Activated naive CD4-positive, alpha-beta T cell treated with anti-CD3 and anti-CD28 coated beads, Interleukin-2, amount 10 ng/mL, durations not matched to agents 7 days and 5 days (primary cell): ENCODE results near the gene GPR35.
"Not testable (repeated sequence)": the region's sequence is repeated elsewhere in the genome, so short reads cannot be mapped to it uniquely, and the experiment has no call there.

Experiments
- CTCF ChIA-PET: fragments of 350-600 bp; sonication (Branson Sonifier 250); formaldehyde crosslinking; loops from one replicate; lab custom pipeline; 2021; ENCODE audit warnings: antibody characterized with exemption; lab: Charles Lee
- DNase-seq: peaks from one replicate; pipeline ENCODE4 v3.0.0-alpha.2; 2020
- H3K27ac Mint-ChIP-seq: one replicate; pipeline ENCODE4 v1.8.0; 2021; ENCODE audit warnings: mild to moderate bottlenecking, moderate library complexity, mixed read lengths
- H3K27me3 Mint-ChIP-seq: one replicate; pipeline ENCODE4 v1.8.0; 2021; ENCODE audit warnings: mild to moderate bottlenecking, mixed read lengths
- H3K36me3 Mint-ChIP-seq: one replicate; pipeline ENCODE4 v1.8.0; 2021; ENCODE audit warnings: mixed read lengths
- H3K4me1 Mint-ChIP-seq: one replicate; pipeline ENCODE4 v1.8.0; 2021; ENCODE audit warnings: mixed read lengths
- H3K4me3 Mint-ChIP-seq: one replicate; pipeline ENCODE4 v1.8.0; 2021; ENCODE audit warnings: mild to moderate bottlenecking, moderate library complexity, mixed read lengths
- H3K9me3 Mint-ChIP-seq: one replicate; pipeline ENCODE4 v1.8.0; 2021; ENCODE audit warnings: mixed read lengths

The GPR35 gene

DNA sequence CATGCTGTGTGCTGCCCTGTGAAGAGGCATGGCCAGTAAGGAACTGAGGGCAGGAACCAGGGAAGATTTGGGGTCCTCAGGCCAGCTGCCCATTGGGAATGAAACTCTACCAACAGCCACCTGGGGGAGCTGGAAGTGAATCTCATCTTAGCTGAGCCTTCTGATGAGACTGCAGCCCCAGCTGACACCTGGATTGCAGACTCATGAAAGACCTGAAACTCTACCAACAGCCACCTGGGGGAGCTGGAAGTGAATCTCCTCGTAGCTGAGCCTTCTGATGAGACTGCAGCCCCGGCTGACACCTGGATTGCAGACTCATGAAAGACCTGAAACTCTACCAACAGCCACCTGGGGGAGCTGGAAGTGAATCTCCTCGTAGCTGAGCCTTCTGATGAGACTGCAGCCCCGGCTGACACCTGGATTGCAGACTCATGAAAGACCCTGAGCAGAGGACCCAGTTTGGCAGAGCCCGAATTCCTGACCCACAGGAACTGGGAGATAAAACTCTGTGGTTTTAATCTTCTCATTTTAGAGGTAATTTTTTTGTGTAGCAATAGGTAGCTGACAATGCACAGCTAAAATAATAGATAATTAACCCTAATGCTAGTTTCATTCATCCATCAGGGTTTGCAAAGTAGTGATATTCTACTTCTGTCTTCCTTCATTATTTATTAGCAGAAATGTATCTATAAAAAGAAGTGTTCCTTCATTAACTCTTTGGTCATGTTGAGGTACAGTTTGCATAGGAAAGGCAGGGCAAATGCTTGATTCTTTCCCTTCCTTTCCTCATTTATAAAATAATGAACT, 8.2 kb upstream of the GPR35 start:
- not testable (repeated sequence) for H3K27ac Mint-ChIP-seq, H3K27me3 Mint-ChIP-seq, H3K36me3 Mint-ChIP-seq, H3K9me3 Mint-ChIP-seq, H3K4me3 Mint-ChIP-seq
- peaks cover 24% of the 10 kb centered on the region for H3K4me1 Mint-ChIP-seq
- peak; percentile 23 for DNase-seq
- CTCF ChIA-PET = interaction anchor here (0.7 to 1.2 kb wide), 5 partner anchors 8 to 1357 kb away, joined by 3 to 4 read pairs (median 4); partner anchors contain the start of gene GPR35

DNA sequence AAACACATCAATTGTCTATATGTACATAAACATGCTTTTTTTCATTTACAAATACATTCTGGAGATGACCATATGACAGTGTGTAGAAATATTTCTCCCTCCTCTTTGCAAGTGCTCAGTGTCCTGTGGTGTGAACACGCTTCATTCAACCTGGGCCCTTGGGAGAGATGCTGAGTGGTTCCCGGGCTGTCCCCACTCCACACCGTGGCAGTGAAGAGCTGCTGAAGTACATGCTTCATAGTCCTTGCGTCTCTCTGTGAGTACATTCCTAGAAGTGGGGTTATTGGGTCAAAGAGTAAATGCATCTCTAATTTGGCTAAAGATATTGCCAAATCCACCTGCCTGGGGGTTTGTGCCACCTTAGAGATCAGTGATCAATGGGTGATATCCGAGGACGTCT, 6.5 kb upstream of the GPR35 start:
- Mint-ChIP-seq H3K4me1 (peaks cover 38% of the 10 kb centered on the region), H3K9me3 (peaks cover 8% of the 10 kb centered on the region), H3K27ac (no peak overlapping the region), H3K36me3 (peaks cover 10% of the 10 kb centered on the region), H3K27me3 (peaks cover 4% of the 10 kb centered on the region), H3K4me3 (no peak overlapping the region)
- peak; percentile 5 for DNase-seq
- CTCF ChIA-PET = interaction anchor here (0.6 kb wide), 1 partner anchor 29 kb away, joined by 3 read pairs; no protein-coding TSS in a partner anchor

DNA sequence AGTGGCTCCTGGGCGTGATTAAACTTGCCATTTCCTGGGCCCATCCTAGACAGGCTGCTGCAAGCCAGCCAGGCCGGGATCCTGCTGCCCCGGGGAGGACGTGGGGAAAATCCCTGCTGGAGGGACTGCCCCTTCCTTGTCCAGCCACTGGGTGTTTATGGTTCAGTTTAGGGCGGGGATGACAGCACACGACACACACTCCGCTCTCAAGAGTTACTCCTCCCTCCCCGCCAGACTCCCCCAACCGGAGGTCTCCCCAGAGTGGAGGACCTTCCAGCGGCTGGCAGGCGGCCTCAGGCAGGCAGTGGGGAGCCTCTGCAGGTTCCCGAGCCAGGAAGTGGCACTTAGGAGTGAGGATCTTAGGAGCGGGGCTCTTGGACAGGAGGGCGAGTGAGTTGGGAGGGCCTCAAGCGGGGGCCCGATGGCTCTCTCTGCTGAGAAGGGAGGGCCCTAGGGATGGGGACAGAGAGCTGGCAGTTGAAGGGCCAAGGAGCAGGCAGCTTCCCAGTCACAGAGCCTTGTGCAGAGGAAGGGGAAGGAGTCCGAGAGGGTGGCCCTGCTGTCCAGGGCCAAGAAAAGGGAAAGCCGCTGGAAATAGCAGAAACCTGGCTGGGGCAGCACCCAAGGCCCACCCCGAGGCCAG, 5.7 kb upstream of the GPR35 start:
- Mint-ChIP-seq H3K36me3 (peaks cover 10% of the 10 kb centered on the region), H3K9me3 (peaks cover 8% of the 10 kb centered on the region), H3K4me3 (no peak overlapping the region), H3K27me3 (peaks cover 4% of the 10 kb centered on the region), H3K4me1 (peaks cover 46% of the 10 kb centered on the region), H3K27ac (peak overlapping the region; percentile 81)
- DNase-seq = peak; percentile 15
- CTCF ChIA-PET = interaction anchor here (0.6 kb wide), 1 partner anchor 30 kb away, joined by 3 read pairs; no protein-coding TSS in a partner anchor

DNA sequence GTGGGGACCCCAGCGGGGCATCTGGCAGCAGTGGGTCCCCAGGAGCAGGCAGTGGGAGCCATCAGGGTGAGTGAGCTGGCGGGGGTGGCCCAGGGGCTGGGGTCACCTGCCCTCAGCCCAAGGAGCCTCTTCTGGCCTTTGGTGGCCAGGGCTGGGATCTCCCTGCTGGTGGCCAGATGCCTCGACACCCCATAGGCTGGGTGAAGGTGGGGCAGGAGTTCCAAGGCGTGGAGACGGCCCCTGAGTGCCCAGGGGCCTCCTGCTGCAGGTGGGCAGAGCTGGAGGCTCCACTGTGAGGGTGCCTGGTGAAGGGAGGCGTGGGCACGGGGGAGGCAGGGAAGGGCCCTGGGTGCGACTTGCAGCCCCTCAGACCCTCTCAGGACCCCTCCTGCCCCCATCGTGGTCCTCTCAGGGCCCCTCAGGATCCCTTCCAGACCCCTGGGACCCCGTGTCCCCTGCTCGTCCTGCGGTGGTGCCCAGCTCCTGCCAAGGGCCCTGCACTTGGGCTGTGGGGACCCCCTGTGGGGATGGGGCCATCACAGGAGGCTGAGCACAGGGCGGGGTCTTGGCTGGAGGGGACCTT, 5.0 kb upstream of the GPR35 start:
- Mint-ChIP-seq H3K27ac (peak overlapping the region; percentile 93), H3K27me3 (peaks cover 9% of the 10 kb centered on the region), H3K9me3 (peaks cover 8% of the 10 kb centered on the region), H3K4me3 (no peak overlapping the region), H3K4me1 (peaks cover 52% of the 10 kb centered on the region), H3K36me3 (peaks cover 10% of the 10 kb centered on the region)
- CTCF ChIA-PET = interaction anchor here (3.0 kb wide), 1 partner anchor 8 kb away, joined by 12 read pairs; no protein-coding TSS in a partner anchor
- DNase-seq = peak; percentile 14

DNA sequence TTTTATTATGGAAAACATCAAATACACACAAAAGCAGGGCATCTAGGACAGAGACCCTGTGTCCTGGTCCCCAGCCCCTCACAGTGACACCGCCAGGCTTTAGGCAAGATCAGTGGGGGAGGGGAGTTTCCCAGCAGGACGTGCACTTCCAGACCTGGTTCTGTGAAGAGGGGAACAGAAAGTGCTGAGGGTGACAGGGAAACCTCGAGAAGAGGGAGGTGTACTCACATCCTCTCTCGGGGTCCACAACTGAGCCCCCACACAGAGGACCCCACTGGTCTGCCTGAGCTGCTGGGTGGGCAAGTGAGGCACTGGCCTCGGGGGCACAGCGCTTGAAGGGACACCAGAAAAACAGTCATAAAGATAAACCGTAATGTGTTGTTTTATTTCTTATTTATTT, 4.4 kb upstream of the GPR35 start:
- Mint-ChIP-seq H3K4me1 (peaks cover 58% of the 10 kb centered on the region), H3K36me3 (peaks cover 10% of the 10 kb centered on the region), H3K4me3 (no peak overlapping the region), H3K27ac (peak overlapping the region; percentile 93), H3K9me3 (peaks cover 7% of the 10 kb centered on the region), H3K27me3 (peaks cover 11% of the 10 kb centered on the region)
- CTCF ChIA-PET = interaction anchor here (1.3 to 3.0 kb wide), 3 partner anchors 8 to 56 kb away, joined by 3 to 12 read pairs (median 10); no protein-coding TSS in a partner anchor
- peak; percentile 21 for DNase-seq

DNA sequence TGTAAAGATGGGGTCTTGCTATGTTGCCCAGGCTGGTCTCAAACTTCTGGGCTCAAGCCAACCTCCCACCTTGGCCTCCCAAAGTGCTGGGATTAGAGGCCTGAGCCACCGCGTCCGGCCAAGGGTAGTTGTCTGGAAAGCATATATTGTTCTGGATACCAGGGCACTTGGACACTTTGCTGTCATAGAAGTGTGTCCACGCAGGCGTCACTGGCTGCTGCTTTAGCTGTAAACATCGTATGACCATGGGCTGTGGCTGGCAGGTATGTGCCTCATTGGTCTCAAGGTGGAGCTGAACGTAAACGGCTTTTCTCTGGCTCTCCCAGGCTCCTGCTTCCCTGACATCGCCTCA, 3.2 kb upstream of the GPR35 start:
- Mint-ChIP-seq H3K9me3 (peaks cover 5% of the 10 kb centered on the region), H3K4me1 (peaks cover 65% of the 10 kb centered on the region), H3K27me3 (peaks cover 11% of the 10 kb centered on the region), H3K27ac (peak overlapping the region; percentile 93), H3K4me3 (peak overlapping the region; percentile 7), H3K36me3 (peaks cover 10% of the 10 kb centered on the region)
- CTCF ChIA-PET = interaction anchor here (0.5 to 3.0 kb wide), 9 partner anchors 9 to 181 kb away, joined by 3 to 12 read pairs (median 3); no protein-coding TSS in a partner anchor
- DNase-seq = no peak

DNA sequence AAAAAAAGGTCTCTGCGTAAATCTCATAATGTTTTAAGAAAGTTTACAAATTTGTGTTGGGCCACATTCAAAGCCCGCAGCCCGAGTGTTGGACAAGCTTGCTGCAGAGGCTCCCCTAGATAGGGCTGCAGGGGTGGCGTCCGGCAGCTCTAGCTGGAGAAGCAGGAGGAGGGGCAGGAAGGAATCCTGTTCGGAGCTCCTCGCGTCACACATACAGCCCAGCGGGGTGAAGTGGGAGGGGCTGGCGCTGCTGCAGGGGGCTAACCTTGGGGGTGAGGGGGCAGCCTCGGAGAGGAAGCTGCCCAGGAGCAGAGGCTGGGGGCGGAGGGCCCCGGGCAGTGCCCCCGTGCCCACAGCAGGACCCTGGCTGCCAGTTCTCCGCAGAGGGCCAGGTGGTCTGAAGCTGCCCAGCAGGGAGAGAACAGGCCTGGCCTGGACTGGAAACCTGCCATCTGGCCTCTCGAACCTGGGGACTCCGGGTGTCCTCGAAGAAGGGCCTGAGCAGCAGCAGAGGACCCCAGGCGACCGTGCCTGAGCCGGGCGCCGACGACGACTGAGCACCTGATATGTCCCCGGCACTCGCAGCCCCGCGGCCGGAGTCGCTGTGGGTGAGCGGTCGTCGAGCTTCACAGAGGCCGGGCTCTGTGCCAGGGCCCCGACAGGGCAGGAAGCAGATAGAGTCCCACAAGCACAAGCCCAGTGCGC, 2.6 kb upstream of the GPR35 start:
- Mint-ChIP-seq H3K27me3 (peaks cover 11% of the 10 kb centered on the region), H3K4me3 (peak overlapping the region; percentile 35), H3K4me1 (peaks cover 69% of the 10 kb centered on the region), H3K36me3 (peaks cover 9% of the 10 kb centered on the region), H3K9me3 (peaks cover 3% of the 10 kb centered on the region), H3K27ac (peak overlapping the region; percentile 93)
- CTCF ChIA-PET = interaction anchor here (0.5 to 3.0 kb wide), 4 partner anchors 10 to 180 kb away, joined by 3 to 12 read pairs (median 4); no protein-coding TSS in a partner anchor
- DNase-seq = peak; percentile 58

DNA sequence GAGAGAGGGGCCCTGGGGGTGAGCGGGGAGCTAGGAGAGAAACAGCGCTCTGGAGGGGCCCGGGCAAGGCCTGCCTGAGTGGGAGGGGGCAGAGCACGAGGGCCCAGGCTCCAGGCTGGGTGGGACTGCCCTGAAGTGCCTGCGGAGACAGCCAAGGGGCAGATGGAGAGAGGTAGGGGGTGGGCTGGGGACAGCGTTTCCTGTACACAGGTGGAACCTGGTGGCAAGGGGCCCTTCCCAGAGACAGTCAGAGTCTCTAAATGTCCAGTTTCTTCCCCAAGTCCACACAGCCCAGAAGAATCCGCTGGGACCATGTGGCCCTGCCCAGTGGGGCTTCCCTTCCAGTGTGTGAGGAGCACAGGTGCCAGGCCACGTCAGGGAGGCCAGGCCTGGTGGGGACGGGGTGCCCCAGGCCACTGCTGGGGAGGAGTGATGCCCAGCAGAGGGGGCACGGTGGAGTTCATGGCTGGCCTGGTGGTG, 1.7 kb upstream of the GPR35 start:
- Mint-ChIP-seq H3K27me3 (peaks cover 11% of the 10 kb centered on the region), H3K4me1 (peaks cover 69% of the 10 kb centered on the region), H3K9me3 (no peaks in the 10 kb centered on the region), H3K36me3 (peaks cover 4% of the 10 kb centered on the region), H3K4me3 (no peak overlapping the region), H3K27ac (peak overlapping the region; percentile 82)
- peak; percentile 20 for DNase-seq
- CTCF ChIA-PET = interaction anchor here (1.3 to 3.0 kb wide), 3 partner anchors 11 to 57 kb away, joined by 3 to 12 read pairs (median 4); no protein-coding TSS in a partner anchor

DNA sequence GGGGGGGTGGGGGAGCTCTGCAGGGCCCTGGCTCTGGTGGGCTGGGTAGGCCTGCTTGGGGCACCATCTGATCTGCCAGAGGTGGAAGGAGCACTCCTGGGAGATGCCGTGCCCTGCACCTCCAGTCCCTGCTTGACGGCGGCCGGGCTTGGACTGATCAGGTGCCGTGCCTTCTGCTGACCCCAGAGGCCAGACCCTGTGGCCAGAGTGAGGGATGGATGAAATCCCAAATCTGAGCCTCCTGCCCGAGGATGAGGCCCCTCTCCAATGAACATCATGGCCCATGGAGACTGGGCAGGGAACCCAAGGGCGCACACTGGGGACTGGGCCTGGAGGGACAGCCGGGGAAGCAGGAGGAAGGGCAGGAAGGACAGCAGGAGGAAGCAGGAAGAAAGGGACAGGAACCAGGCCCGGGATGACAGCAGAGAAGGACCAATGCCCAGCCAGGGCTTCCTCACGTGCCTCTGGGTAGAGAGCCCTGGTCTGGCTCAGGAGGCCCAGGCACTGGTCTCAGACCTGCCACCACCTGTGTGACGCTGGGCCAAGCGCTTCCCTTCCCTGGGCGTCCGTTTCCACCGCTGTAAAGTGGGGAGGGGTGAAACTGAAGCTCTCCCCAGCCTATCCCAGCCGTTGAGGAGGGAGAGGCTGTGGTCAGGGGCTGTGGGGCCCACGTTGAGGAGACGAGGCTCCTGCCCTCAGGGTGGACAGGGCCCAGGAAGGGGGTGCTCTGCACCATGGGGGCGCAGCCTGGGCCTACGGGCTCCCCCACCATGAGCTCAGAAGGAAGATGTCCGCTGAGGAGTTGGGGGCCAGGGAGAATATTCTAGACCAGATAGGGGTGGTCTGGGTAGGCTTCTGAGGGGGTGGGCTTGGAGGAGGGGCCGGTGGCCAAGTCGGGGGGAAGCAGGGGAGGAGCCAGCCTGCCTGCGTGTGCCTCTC, 1.0 kb upstream of the GPR35 start:
- Mint-ChIP-seq H3K36me3 (no peaks in the 10 kb centered on the region), H3K27me3 (peaks cover 11% of the 10 kb centered on the region), H3K27ac (peak overlapping the region; percentile 87), H3K4me1 (peaks cover 65% of the 10 kb centered on the region), H3K4me3 (no peak overlapping the region), H3K9me3 (no peaks in the 10 kb centered on the region)
- DNase-seq = peak; percentile 21
- CTCF ChIA-PET = interaction anchor here (1.3 to 1.7 kb wide), 2 partner anchors 8 to 58 kb away, joined by 4 read pairs; no protein-coding TSS in a partner anchor

DNA sequence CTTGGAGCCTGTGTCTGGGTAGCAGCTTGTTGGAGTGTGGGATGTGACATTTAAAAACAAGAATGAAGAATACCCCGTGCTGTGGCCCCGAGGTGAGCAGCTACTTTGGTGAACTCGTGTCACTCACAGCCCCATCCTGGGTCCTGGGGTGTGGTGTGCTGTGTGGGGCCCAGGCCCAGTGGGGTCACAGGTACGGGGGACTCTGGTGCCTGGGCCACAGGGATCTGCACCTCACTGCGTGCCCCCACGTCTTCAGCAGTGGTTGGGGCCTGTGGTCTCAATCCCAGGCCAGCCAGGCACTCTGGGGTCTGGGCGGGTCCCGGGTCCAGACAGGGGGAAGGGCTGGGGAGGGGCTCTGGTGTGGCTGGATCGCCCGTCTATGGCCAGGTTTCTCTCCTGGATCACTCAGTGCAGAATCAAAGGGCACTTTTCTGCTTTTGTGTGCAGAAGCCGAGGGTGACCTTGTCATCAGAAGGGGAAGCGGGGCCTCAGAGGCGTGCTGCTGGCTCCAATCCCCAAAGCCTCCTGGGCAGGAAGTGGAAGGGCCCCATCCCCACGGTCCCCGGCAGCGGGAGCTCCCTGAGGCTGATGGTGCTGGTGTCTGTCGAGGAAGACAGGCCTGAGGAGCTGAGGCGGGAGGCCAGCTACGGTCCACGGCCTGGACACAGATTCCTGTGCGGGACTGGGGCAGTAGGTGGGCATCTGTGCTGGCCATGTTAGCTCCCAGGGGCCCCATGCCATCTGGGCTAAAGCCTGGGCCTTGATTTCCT, 1.4 kb downstream of the GPR35 start:
- Mint-ChIP-seq H3K27me3 (peaks cover 6% of the 10 kb centered on the region), H3K4me1 (peaks cover 49% of the 10 kb centered on the region), H3K36me3 (no peaks in the 10 kb centered on the region), H3K4me3 (no peak overlapping the region), H3K9me3 (no peaks in the 10 kb centered on the region), H3K27ac (peak overlapping the region; percentile 65)
- peak; percentile 46 for DNase-seq
- CTCF ChIA-PET = interaction anchor here (0.6 kb wide), 1 partner anchor 40 kb away, joined by 3 read pairs; no protein-coding TSS in a partner anchor

DNA sequence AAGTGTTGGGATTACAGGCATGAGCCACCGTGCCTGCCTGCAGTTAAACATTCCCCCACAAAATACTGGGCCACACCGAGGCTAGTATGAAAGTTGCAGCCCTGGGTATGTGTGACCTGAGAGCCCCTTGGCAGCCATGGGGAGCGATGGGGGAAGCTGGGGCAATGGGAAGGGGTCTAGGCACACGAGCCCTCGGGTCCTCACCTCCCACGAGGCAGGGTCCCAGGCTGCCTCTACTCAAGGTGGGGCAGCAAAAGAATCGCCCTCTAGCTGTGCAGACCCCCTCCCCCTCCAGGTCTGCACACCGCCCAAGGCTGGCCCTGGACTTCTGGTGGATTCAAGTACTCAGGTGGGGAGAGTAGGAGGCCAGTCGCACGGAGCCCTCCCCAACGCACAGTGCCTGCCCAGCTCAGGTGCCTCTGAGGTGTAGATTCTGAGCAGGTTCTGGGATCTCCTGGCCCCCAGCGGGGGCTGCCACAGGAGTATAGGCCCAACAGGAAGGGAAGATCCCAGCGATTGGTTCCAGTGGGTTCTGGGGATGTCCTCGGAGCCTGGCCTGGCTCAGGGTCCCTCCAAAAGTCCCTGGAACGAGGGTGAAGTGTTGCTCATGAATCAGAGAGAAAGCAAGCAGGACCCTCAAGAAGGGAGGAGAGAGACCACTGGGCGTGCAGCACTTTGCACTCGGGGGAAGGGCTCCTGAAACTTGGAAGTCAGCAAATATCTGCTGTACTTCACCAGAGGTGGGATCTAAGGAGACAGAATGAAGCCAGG, 2.6 kb downstream of the GPR35 start:
- Mint-ChIP-seq H3K36me3 (no peaks in the 10 kb centered on the region), H3K4me1 (peaks cover 38% of the 10 kb centered on the region), H3K4me3 (no peak overlapping the region), H3K27me3 (peaks cover 6% of the 10 kb centered on the region), H3K9me3 (peaks cover 5% of the 10 kb centered on the region), H3K27ac (no peak overlapping the region)
- CTCF ChIA-PET = interaction anchor here (0.7 kb wide), 1 partner anchor 114 kb away, joined by 3 read pairs; no protein-coding TSS in a partner anchor
- peak; percentile 7 for DNase-seq
